ENCODE results near the gene DTX3. TPM values are rescaled to one million over a fixed set of nuclear protein-coding genes. Genes with fewer than 3 reads are reported as not detected.

The DTX3 gene
- total RNA-seq, 1 experiment from 2014 or later = 57.0 TPM

DNA sequence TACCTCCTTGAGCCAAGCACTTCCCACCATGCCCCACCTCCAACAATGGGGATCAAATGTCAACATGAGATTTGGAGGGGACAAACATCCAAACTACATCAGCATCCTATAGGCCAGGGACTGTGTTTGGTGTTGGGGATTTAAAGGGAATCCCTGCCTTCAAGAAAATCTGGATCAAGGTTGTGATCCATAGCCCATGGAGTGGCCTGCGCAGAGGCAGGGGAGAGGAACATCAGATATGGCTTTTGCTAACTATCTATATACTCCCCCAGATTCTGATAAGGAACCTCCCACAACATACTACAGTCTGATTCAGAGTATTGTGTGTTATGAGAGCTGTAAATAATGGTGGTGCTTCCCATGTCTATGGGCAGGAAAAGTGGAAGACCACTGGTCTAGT is 49.7 kb upstream of the DTX3 start (continued):
- TF ChIP-seq CREM (CRISPR knock-in tag; IDR thresholded peaks at IDR 0.05) (no peak), NR2C2 (CRISPR knock-in tag; IDR thresholded peaks at IDR 0.05) (no peak), ZBTB43 (CRISPR knock-in tag; IDR thresholded peaks at IDR 0.05) (no peak), STAT6 (CRISPR knock-in tag; conservative IDR thresholded peaks at IDR 0.05; ENCODE audit: low read depth) (no peak), RORB (CRISPR knock-in tag; IDR thresholded peaks at IDR 0.05) (no peak), E2F4 (CRISPR knock-in tag; IDR thresholded peaks at IDR 0.05; ENCODE audit: borderline replicate concordance, low read depth) (no peak), TCF7 (CRISPR knock-in tag; IDR thresholded peaks at IDR 0.05; ENCODE audit: low read depth) (no peak), USF2 (CRISPR knock-in tag; IDR thresholded peaks at IDR 0.05) (no peak), ZBTB21 (CRISPR knock-in tag; IDR thresholded peaks at IDR 0.05; ENCODE audit: borderline replicate concordance) (no peak), ZNF423 (CRISPR knock-in tag; IDR thresholded peaks at IDR 0.05) (no peak)
- TF ChIP-seq, protein P1, sequence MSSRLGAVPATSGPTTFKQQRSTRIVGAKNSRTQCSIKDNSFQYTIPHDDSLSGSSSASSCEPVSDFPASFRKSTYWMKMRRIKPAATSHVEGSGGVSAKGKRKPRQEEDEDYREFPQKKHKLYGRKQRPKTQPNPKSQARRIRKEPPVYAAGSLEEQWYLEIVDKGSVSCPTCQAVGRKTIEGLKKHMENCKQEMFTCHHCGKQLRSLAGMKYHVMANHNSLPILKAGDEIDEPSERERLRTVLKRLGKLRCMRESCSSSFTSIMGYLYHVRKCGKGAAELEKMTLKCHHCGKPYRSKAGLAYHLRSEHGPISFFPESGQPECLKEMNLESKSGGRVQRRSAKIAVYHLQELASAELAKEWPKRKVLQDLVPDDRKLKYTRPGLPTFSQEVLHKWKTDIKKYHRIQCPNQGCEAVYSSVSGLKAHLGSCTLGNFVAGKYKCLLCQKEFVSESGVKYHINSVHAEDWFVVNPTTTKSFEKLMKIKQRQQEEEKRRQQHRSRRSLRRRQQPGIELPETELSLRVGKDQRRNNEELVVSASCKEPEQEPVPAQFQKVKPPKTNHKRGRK (CRISPR knock-in tag; IDR thresholded peaks at IDR 0.05; ENCODE audit: borderline replicate concordance) = no peak
- TF ChIP-seq, protein P2, sequence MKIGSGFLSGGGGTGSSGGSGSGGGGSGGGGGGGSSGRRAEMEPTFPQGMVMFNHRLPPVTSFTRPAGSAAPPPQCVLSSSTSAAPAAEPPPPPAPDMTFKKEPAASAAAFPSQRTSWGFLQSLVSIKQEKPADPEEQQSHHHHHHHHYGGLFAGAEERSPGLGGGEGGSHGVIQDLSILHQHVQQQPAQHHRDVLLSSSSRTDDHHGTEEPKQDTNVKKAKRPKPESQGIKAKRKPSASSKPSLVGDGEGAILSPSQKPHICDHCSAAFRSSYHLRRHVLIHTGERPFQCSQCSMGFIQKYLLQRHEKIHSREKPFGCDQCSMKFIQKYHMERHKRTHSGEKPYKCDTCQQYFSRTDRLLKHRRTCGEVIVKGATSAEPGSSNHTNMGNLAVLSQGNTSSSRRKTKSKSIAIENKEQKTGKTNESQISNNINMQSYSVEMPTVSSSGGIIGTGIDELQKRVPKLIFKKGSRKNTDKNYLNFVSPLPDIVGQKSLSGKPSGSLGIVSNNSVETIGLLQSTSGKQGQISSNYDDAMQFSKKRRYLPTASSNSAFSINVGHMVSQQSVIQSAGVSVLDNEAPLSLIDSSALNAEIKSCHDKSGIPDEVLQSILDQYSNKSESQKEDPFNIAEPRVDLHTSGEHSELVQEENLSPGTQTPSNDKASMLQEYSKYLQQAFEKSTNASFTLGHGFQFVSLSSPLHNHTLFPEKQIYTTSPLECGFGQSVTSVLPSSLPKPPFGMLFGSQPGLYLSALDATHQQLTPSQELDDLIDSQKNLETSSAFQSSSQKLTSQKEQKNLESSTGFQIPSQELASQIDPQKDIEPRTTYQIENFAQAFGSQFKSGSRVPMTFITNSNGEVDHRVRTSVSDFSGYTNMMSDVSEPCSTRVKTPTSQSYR (CRISPR knock-in tag; IDR thresholded peaks at IDR 0.05) = no peak
- TF ChIP-seq, protein P3, sequence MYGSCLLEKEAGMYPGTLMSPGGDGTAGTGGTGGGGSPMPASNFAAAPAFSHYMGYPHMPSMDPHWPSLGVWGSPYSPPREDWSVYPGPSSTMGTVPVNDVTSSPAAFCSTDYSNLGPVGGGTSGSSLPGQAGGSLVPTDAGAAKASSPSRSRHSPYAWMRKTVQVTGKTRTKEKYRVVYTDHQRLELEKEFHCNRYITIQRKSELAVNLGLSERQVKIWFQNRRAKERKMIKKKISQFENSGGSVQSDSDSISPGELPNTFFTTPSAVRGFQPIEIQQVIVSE (CRISPR knock-in tag; IDR thresholded peaks at IDR 0.05; ENCODE audit: borderline replicate concordance) = no peak

- H3K4me3 Mint-ChIP-seq = no peak overlapping the region
- ChIA-PET POLR2A (no interaction called here), CTCF (no interaction called here)
- H3K9me3 Mint-ChIP-seq = no peaks in the 10 kb centered on the region
- H3K27me3 Mint-ChIP-seq (ENCODE audit: low read depth) = no peaks in the 10 kb centered on the region
- no peak for DNase-seq (ENCODE audit: low spot score)
- 0 out of 2 replicates have a peak, but pooled peaks cover 3% of the 10 kb centered on the region for H3K4me1 Mint-ChIP-seq
- H3K36me3 Mint-ChIP-seq = peaks cover under 1% of the 10 kb centered on the region; the same call in 1 of the 2 replicates
- ATAC-seq = no peak
- H3K27ac Mint-ChIP-seq = no peak overlapping the region
- TF ChIP-seq, protein P4, sequence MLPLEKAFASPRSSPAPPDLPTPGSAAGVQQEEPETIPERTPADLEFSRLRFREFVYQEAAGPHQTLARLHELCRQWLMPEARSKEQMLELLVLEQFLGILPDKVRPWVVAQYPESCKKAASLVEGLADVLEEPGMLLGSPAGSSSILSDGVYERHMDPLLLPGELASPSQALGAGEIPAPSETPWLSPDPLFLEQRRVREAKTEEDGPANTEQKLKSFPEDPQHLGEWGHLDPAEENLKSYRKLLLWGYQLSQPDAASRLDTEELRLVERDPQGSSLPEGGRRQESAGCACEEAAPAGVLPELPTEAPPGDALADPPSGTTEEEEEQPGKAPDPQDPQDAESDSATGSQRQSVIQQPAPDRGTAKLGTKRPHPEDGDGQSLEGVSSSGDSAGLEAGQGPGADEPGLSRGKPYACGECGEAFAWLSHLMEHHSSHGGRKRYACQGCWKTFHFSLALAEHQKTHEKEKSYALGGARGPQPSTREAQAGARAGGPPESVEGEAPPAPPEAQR (CRISPR knock-in tag; IDR thresholded peaks at IDR 0.05) = no peak
- no peak for TF ChIP-seq TEAD1 (CRISPR knock-in tag; IDR thresholded peaks at IDR 0.05)
- TF ChIP-seq, protein P5, sequence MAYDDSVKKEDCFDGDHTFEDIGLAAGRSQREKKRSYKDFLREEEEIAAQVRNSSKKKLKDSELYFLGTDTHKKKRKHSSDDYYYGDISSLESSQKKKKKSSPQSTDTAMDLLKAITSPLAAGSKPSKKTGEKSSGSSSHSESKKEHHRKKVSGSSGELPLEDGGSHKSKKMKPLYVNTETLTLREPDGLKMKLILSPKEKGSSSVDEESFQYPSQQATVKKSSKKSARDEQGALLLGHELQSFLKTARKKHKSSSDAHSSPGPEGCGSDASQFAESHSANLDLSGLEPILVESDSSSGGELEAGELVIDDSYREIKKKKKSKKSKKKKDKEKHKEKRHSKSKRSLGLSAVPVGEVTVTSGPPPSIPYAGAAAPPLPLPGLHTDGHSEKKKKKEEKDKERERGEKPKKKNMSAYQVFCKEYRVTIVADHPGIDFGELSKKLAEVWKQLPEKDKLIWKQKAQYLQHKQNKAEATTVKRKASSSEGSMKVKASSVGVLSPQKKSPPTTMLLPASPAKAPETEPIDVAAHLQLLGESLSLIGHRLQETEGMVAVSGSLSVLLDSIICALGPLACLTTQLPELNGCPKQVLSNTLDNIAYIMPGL (CRISPR knock-in tag; IDR thresholded peaks at IDR 0.05) = no peak
- TF ChIP-seq ELF4 (CRISPR knock-in tag; IDR thresholded peaks at IDR 0.05; ENCODE audit: low read depth) = no peak
- TF ChIP-seq SP1 (CRISPR knock-in tag; conservative IDR thresholded peaks at IDR 0.05) = no peak
- TF ChIP-seq, protein P6, sequence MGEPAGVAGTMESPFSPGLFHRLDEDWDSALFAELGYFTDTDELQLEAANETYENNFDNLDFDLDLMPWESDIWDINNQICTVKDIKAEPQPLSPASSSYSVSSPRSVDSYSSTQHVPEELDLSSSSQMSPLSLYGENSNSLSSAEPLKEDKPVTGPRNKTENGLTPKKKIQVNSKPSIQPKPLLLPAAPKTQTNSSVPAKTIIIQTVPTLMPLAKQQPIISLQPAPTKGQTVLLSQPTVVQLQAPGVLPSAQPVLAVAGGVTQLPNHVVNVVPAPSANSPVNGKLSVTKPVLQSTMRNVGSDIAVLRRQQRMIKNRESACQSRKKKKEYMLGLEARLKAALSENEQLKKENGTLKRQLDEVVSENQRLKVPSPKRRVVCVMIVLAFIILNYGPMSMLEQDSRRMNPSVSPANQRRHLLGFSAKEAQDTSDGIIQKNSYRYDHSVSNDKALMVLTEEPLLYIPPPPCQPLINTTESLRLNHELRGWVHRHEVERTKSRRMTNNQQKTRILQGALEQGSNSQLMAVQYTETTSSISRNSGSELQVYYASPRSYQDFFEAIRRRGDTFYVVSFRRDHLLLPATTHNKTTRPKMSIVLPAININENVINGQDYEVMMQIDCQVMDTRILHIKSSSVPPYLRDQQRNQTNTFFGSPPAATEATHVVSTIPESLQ (CRISPR knock-in tag; IDR thresholded peaks at IDR 0.05) = no peak
These were observed 45.8 kb upstream of the DTX3 start for GRCh38 chr12:57558864-57559263.
